Measurements from ENCODE around the gene SEMA6C.

GRCh38 chr1:151134396-151134795, 12.0 kb downstream of the SEMA6C start:
- TF ChIP-seq, protein P1, sequence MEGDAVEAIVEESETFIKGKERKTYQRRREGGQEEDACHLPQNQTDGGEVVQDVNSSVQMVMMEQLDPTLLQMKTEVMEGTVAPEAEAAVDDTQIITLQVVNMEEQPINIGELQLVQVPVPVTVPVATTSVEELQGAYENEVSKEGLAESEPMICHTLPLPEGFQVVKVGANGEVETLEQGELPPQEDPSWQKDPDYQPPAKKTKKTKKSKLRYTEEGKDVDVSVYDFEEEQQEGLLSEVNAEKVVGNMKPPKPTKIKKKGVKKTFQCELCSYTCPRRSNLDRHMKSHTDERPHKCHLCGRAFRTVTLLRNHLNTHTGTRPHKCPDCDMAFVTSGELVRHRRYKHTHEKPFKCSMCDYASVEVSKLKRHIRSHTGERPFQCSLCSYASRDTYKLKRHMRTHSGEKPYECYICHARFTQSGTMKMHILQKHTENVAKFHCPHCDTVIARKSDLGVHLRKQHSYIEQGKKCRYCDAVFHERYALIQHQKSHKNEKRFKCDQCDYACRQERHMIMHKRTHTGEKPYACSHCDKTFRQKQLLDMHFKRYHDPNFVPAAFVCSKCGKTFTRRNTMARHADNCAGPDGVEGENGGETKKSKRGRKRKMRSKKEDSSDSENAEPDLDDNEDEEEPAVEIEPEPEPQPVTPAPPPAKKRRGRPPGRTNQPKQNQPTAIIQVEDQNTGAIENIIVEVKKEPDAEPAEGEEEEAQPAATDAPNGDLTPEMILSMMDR (IDR thresholded peaks at IDR 0.05; ENCODE audit: insufficient read depth, low read length, poor library complexity, severe bottlenecking) = no peak
- TF ChIP-seq EZH2phosphoT487 (conservative IDR thresholded peaks at IDR 0.05; ENCODE audit: low read length) = no peak

Measured in SU-DHL-6 (cell line).